Thoracic aorta (tissue), 2 donors: Measurements from ENCODE around the gene UTP18. TPM values are rescaled to one million over a fixed set of nuclear protein-coding genes. Genes with fewer than 3 reads are reported as not detected.

Experiments used
- ATAC-seq: fragments of 150-250 bp; one replicate; pipeline ENCODE4 v1.8.0; 2017; ENCODE audit warnings: low read depth; ENCODE audit not compliant: insufficient number of reproducible peaks, low FRiP score
- DNase-seq: peaks from one replicate; pipeline ENCODE4 v3.0.0-alpha.2; 2020; ENCODE audit warnings: low spot score
- H3K27ac ChIP-seq, 2 donors: fragments of 200-600 bp; sonication (generic); 1 replicate in 1 of 2; 2 replicates in 1 of 2; pipeline ENCODE4 v1.5.1; 2016; ENCODE audit warnings: mild to moderate bottlenecking in 2 of 2, moderate library complexity in 2 of 2
- H3K27me3 ChIP-seq: fragments of 200-600 bp; sonication (generic); replicated peaks from 2 replicates; pipeline ENCODE4 v1.6.0; 2016; ENCODE audit warnings: mild to moderate bottlenecking; ENCODE audit not compliant: insufficient read depth
- H3K36me3 ChIP-seq: fragments of 200-600 bp; sonication (generic); one replicate; pipeline ENCODE4 v1.5.1; 2016
- H3K4me1 ChIP-seq, 2 donors: fragments of 200-600 bp; sonication (generic); 1 replicate in 1 of 2; 2 replicates in 1 of 2; pipeline versions ENCODE4 v1.5.1 to v1.6.0; 2016; ENCODE audit warnings: low read depth in 2 of 2, mild to moderate bottlenecking in 1 of 2; ENCODE audit not compliant: control insufficient read depth in 1 of 2
- H3K4me3 ChIP-seq: fragments of 200-600 bp; sonication (generic); 2 replicates; pipeline ENCODE4 v1.5.1; 2016; ENCODE audit warnings: mild to moderate bottlenecking
- H3K9me3 ChIP-seq: fragments of 200-600 bp; sonication (generic); 2 replicates; pipeline ENCODE4 v1.5.1; 2016
- total RNA-seq, 2 donors: library from RNA; depleted of rRNA; stranded (reverse); fragments of >200 nt; gene quantifications; one replicate each; pipeline versions ENCODE4 v1.1.0 to v1.2.3, GENCODE V29; 2016
- TF ChIP-seq, protein P1 (sequence below): fragments of 200-600 bp; sonication (generic); IDR thresholded peaks from one replicate; pipeline ENCODE4 v1.5.1; 2019; ENCODE audit warnings: antibody characterized with exemption

Gene UTP18
- total RNA-seq, 2 donors from 2014 or later: 14.5 to 27.4 TPM

- ATAC-seq (no peak), DNase-seq (no peak)
- TF ChIP-seq, protein P1, sequence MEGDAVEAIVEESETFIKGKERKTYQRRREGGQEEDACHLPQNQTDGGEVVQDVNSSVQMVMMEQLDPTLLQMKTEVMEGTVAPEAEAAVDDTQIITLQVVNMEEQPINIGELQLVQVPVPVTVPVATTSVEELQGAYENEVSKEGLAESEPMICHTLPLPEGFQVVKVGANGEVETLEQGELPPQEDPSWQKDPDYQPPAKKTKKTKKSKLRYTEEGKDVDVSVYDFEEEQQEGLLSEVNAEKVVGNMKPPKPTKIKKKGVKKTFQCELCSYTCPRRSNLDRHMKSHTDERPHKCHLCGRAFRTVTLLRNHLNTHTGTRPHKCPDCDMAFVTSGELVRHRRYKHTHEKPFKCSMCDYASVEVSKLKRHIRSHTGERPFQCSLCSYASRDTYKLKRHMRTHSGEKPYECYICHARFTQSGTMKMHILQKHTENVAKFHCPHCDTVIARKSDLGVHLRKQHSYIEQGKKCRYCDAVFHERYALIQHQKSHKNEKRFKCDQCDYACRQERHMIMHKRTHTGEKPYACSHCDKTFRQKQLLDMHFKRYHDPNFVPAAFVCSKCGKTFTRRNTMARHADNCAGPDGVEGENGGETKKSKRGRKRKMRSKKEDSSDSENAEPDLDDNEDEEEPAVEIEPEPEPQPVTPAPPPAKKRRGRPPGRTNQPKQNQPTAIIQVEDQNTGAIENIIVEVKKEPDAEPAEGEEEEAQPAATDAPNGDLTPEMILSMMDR: no peak
- Histone ChIP-seq H3K27me3 (no peaks in the 10 kb centered on the region), H3K27ac (no peak overlapping the region), H3K4me1 (peaks cover 6 to 11% of the 10 kb centered on the region in 2 donors), H3K9me3 (no peaks in the 10 kb centered on the region), H3K36me3 (no peaks in the 10 kb centered on the region), H3K4me3 (no peak overlapping the region)
Observed at GRCh38 chr17:51228161-51228560, 32.2 kb upstream of the UTP18 start.

- no peak overlapping the region for H3K27ac ChIP-seq
- H3K4me3 ChIP-seq: no peak overlapping the region
- H3K4me1 ChIP-seq: peaks cover under 1 to 8% of the 10 kb centered on the region in 2 donors
- DNase-seq (no peak), ATAC-seq (no peak)
- H3K9me3 ChIP-seq: no peaks in the 10 kb centered on the region
- TF ChIP-seq, protein P1: no peak
- no peaks in the 10 kb centered on the region for H3K27me3 ChIP-seq
- H3K36me3 ChIP-seq: no peaks in the 10 kb centered on the region
Observed at GRCh38 chr17:51229889-51230288, 30.5 kb upstream of the UTP18 start.

- Histone ChIP-seq H3K27ac (no peak overlapping the region), H3K9me3 (no peaks in the 10 kb centered on the region), H3K4me1 (peaks cover 0 to 8% of the 10 kb centered on the region in 2 donors), H3K4me3 (no peak overlapping the region), H3K36me3 (no peaks in the 10 kb centered on the region), H3K27me3 (no peaks in the 10 kb centered on the region)
- no peak for DNase-seq
- TF ChIP-seq, protein P1: no peak
- no peak for ATAC-seq
Observed at GRCh38 chr17:51230306-51230705, 30.0 kb upstream of the UTP18 start.

- DNase-seq (no peak), ATAC-seq (no peak)
- no peaks in the 10 kb centered on the region for H3K36me3 ChIP-seq
- H3K4me3 ChIP-seq: no peak overlapping the region
- H3K27me3 ChIP-seq: no peaks in the 10 kb centered on the region
- TF ChIP-seq, protein P1: no peak
- peaks cover 0 to 8% of the 10 kb centered on the region in 2 donors for H3K4me1 ChIP-seq
- H3K9me3 ChIP-seq: no peaks in the 10 kb centered on the region
- H3K27ac ChIP-seq: no peak overlapping the region
Observed at GRCh38 chr17:51231999-51232398, 28.3 kb upstream of the UTP18 start.

GRCh38 chr17:51234162-51234561, 26.2 kb upstream of the UTP18 start:
- Histone ChIP-seq H3K4me1 (peaks cover 0 to 6% of the 10 kb centered on the region in 2 donors), H3K27me3 (no peaks in the 10 kb centered on the region), H3K27ac (no peak overlapping the region), H3K36me3 (no peaks in the 10 kb centered on the region), H3K4me3 (no peak overlapping the region), H3K9me3 (no peaks in the 10 kb centered on the region)
- DNase-seq (no peak), ATAC-seq (no peak)
- TF ChIP-seq, protein P1: no peak
